Hindlimb muscle (tissue), 1 donor: ENCODE measurements around the gene PLXNB1. TPM values are rescaled to one million over a fixed set of nuclear protein-coding genes. Genes with fewer than 3 reads are reported as not detected.

Experiments used
- DNase-seq: peaks from one replicate; pipeline ENCODE4 v3.0.0-alpha.2; 2013
- polyA plus RNA-seq: library from polyadenylated mRNA; unstranded; fragments of 120-200 nt; gene quantifications from one replicate; pipeline ENCODE4 v1.2.1, GENCODE V29; 2013; ENCODE audit not compliant: insufficient read length

The PLXNB1 gene
- polyA plus RNA-seq, 1 donor: 32.2 TPM

GRCh38 chr3:48418651-48419050, 11.2 kb downstream of the PLXNB1 start:
- no peak for DNase-seq

GRCh38 chr3:48418140-48418539, 11.7 kb downstream of the PLXNB1 start:
- DNase-seq: no peak

- DNase-seq: no peak
Measured at GRCh38 chr3:48417529-48418108, 12.3 kb downstream of the PLXNB1 start.

- DNase-seq: no peak
Measured at GRCh38 chr3:48416546-48416945, 13.3 kb downstream of the PLXNB1 start.

- no peak for DNase-seq
Measured at GRCh38 chr3:48416091-48416505, 13.8 kb downstream of the PLXNB1 start.

- no peak for DNase-seq
Measured at GRCh38 chr3:48415251-48415953, 14.5 kb downstream of the PLXNB1 start.

- no peak for DNase-seq
Measured at GRCh38 chr3:48414376-48415250, 15.3 kb downstream of the PLXNB1 start.

- no peak for DNase-seq
Measured at GRCh38 chr3:48413611-48414010, 16.3 kb downstream of the PLXNB1 start.

- no peak for DNase-seq
Measured at GRCh38 chr3:48413086-48413485, 16.8 kb downstream of the PLXNB1 start.

- DNase-seq: no peak
Measured at GRCh38 chr3:48412375-48413001, 17.4 kb downstream of the PLXNB1 start.

- no peak for DNase-seq
Measured at GRCh38 chr3:48411606-48412374, 18.1 kb downstream of the PLXNB1 start.

GRCh38 chr3:48411041-48411588, 18.8 kb downstream of the PLXNB1 start:
- no peak for DNase-seq

GRCh38 chr3:48410205-48411040, 19.5 kb downstream of the PLXNB1 start:
- DNase-seq: no peak

- DNase-seq: no peak
Measured at GRCh38 chr3:48409291-48410201, 20.3 kb downstream of the PLXNB1 start.

- DNase-seq: no peak
Measured at GRCh38 chr3:48408823-48409281, 21.0 kb downstream of the PLXNB1 start.

GRCh38 chr3:48407542-48408099, 22.3 kb downstream of the PLXNB1 start:
- no peak for DNase-seq

- no peak for DNase-seq
Measured at GRCh38 chr3:48406443-48407431, 23.1 kb downstream of the PLXNB1 start.

- no peak for DNase-seq
Measured at GRCh38 chr3:48405971-48406370, 23.9 kb downstream of the PLXNB1 start.
